ENCODE results near the gene RASA3.
"Not testable (repeated sequence)": the region's sequence is repeated elsewhere in the genome, so short reads cannot be mapped to it uniquely, and the experiment has no call there.

Gene RASA3

GRCh38 chr13:114124431-114124830 is 8.0 kb downstream of the RASA3 start:
- DNase-seq = no peak

- no peak for DNase-seq
Measured at GRCh38 chr13:114123876-114124275, 8.5 kb downstream of the RASA3 start.

GRCh38 chr13:114123448-114123847 is 9.0 kb downstream of the RASA3 start:
- DNase-seq = no peak

- DNase-seq = no peak
Measured at GRCh38 chr13:114122591-114123211, 9.7 kb downstream of the RASA3 start.

- no peak for DNase-seq
Measured at GRCh38 chr13:114122127-114122511, 10.3 kb downstream of the RASA3 start.

- DNase-seq = no peak
Measured at GRCh38 chr13:114121496-114122126, 10.8 kb downstream of the RASA3 start.

- DNase-seq = no peak
Measured at GRCh38 chr13:114121031-114121430, 11.4 kb downstream of the RASA3 start.

GRCh38 chr13:114120591-114121011 is 11.8 kb downstream of the RASA3 start:
- DNase-seq = no peak

- no peak for DNase-seq
Measured at GRCh38 chr13:114119196-114119595, 13.2 kb downstream of the RASA3 start.

GRCh38 chr13:114118511-114119123 is 13.8 kb downstream of the RASA3 start:
- DNase-seq = no peak

GRCh38 chr13:114118086-114118485 is 14.3 kb downstream of the RASA3 start:
- no peak for DNase-seq

GRCh38 chr13:114117341-114117874 is 15.0 kb downstream of the RASA3 start:
- not testable (repeated sequence) for DNase-seq

GRCh38 chr13:114116734-114117133 is 15.7 kb downstream of the RASA3 start:
- no peak for DNase-seq

- DNase-seq = no peak
Measured at GRCh38 chr13:114115796-114116195, 16.6 kb downstream of the RASA3 start.

GRCh38 chr13:114115191-114115671 is 17.2 kb downstream of the RASA3 start:
- DNase-seq = no peak

- DNase-seq = not testable (repeated sequence)
Measured at GRCh38 chr13:114114666-114115065, 17.8 kb downstream of the RASA3 start.

- no peak for DNase-seq
Measured at GRCh38 chr13:114114006-114114640, 18.3 kb downstream of the RASA3 start.

- not testable (repeated sequence) for DNase-seq
Measured at GRCh38 chr13:114113395-114113794, 19.0 kb downstream of the RASA3 start.

GRCh38 chr13:114112826-114113322 is 19.5 kb downstream of the RASA3 start:
- no peak for DNase-seq

GRCh38 chr13:114112231-114112825 is 20.1 kb downstream of the RASA3 start:
- DNase-seq = no peak

- no peak for DNase-seq
Measured at GRCh38 chr13:114111577-114111976, 20.8 kb downstream of the RASA3 start.

GRCh38 chr13:114110830-114111189 is 21.6 kb downstream of the RASA3 start:
- DNase-seq = not testable (repeated sequence)

Measured in effector CD4-positive, alpha-beta T cell (primary cell).